ENCODE measurements around the gene MAP2K5.

The MAP2K5 gene

GRCh38 chr15:67768313-67768977 lies 225.9 kb downstream of the MAP2K5 start:
- H3K27ac ChIP-seq: no peak overlapping the region
- no peak for TF ChIP-seq ZFX (IDR thresholded peaks at IDR 0.05)
- TF ChIP-seq CTCF (conservative IDR thresholded peaks at IDR 0.05): no peak

- H3K27ac ChIP-seq: no peak overlapping the region
- no peak for TF ChIP-seq CTCF (conservative IDR thresholded peaks at IDR 0.05)
- TF ChIP-seq ZFX (IDR thresholded peaks at IDR 0.05): no peak
Measured at GRCh38 chr15:67769497-67770357, 227.2 kb downstream of the MAP2K5 start.

DNA sequence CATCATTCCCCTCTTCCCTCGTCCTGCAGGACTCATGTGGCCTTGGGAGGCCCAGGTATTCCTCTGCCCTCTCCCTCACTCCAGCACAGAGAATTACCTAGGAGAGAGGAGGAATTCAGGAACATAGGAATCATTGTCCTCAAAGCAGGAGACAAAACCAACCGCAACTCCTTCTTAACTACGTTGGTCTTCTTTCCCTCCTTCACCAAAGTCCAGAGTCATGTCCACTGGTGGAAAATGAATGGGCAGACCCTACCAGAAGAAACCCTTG lies 227.8 kb downstream of the MAP2K5 start:
- H3K27ac ChIP-seq: no peak overlapping the region
- no peak for TF ChIP-seq ZFX (IDR thresholded peaks at IDR 0.05)
- no peak for TF ChIP-seq CTCF (conservative IDR thresholded peaks at IDR 0.05)

GRCh38 chr15:67771189-67771800 lies 228.8 kb downstream of the MAP2K5 start:
- TF ChIP-seq ZFX (IDR thresholded peaks at IDR 0.05) (no peak), CTCF (conservative IDR thresholded peaks at IDR 0.05) (no peak)
- no peak overlapping the region for H3K27ac ChIP-seq

DNA sequence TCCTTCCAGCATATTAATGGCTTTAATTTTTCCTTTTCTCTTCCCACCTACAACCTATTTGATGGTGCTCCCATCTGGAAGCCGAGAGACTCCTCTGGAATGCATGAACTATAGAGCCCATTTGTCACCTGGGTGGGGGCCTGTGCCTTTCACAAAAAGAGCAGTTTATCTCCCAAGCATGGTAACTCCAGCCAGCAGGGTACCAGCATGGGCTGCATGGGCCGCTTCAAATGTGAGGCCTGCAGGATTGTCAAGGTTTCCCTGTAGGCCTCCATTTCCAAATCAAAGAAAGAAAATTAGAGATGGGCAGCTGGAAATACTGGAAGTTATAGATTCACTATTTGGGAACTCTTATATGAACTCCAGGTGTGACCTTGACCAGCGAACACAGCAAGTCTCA lies 232.1 kb downstream of the MAP2K5 start:
- TF ChIP-seq CTCF (conservative IDR thresholded peaks at IDR 0.05): no peak
- no peak for TF ChIP-seq ZFX (IDR thresholded peaks at IDR 0.05)
- H3K27ac ChIP-seq: no peak overlapping the region

DNA sequence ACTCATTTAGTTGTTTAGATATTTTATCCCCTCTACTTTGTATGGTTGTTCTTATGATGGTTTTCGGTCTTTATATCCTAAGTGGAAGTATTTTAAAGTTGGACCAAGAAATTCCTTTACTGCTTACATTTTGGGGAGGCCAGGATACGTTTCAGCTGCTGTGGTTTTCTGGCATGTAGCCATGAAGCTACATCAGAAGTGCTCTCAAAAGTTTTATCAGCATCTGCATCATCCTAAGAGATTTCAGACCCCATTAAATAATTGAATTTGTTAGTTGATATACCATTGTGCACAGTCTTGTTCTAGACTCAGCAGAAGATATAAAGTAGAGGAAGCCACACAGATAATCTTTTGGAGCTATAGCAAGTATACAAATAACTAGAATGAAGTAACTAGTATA lies 232.7 kb downstream of the MAP2K5 start:
- no peak overlapping the region for H3K27ac ChIP-seq
- no peak for TF ChIP-seq ZFX (IDR thresholded peaks at IDR 0.05)
- TF ChIP-seq CTCF (conservative IDR thresholded peaks at IDR 0.05): no peak

- no peak overlapping the region for H3K27ac ChIP-seq
- TF ChIP-seq CTCF (conservative IDR thresholded peaks at IDR 0.05): no peak
- TF ChIP-seq ZFX (IDR thresholded peaks at IDR 0.05): no peak
Measured at GRCh38 chr15:67775998-67776397, 233.5 kb downstream of the MAP2K5 start.
